ENCODE results near the gene CD320. TPM values are rescaled to one million over a fixed set of nuclear protein-coding genes. Genes with fewer than 3 reads are reported as not detected.
A peak's percentile ranks its signal among the peaks of the same experiment; 100 is the strongest.

CD320 gene
- polyA plus RNA-seq, 2 of the 4 experiments (the other 2 are of a cell fraction) = 28.8 to 54.1 TPM

- no peak overlapping the region for H3K4me3 ChIP-seq
- DNase-seq (ENCODE audit: low read depth in 1 of 2, low spot score in 1 of 2) (no peak), ATAC-seq (peak in 1 of 2 experiments; percentile 18; a peak in 3 of 6 replicates), FAIRE-seq (no peak)
- ChIA-PET CTCF (interaction anchor here (0.6 to 4.6 kb wide), 7 partner anchors 8 to 309 kb away, joined by 3 to 64 read pairs (median 7); partner anchors contain the start of gene TIMM44), POLR2A (interaction anchor here (0.6 kb wide), 1 partner anchor 14 kb away, joined by 3 read pairs; no protein-coding TSS in a partner anchor)
- TF ChIP-seq FOSL2 (IDR thresholded peaks at IDR 0.05) = no peak
- TF ChIP-seq FOSL2 (CRISPR knock-in tag; IDR thresholded peaks at IDR 0.05) = no peak
- TF ChIP-seq, protein P1, sequence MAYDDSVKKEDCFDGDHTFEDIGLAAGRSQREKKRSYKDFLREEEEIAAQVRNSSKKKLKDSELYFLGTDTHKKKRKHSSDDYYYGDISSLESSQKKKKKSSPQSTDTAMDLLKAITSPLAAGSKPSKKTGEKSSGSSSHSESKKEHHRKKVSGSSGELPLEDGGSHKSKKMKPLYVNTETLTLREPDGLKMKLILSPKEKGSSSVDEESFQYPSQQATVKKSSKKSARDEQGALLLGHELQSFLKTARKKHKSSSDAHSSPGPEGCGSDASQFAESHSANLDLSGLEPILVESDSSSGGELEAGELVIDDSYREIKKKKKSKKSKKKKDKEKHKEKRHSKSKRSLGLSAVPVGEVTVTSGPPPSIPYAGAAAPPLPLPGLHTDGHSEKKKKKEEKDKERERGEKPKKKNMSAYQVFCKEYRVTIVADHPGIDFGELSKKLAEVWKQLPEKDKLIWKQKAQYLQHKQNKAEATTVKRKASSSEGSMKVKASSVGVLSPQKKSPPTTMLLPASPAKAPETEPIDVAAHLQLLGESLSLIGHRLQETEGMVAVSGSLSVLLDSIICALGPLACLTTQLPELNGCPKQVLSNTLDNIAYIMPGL (CRISPR knock-in tag; IDR thresholded peaks at IDR 0.05; ENCODE audit: borderline replicate concordance) = no peak
- TF ChIP-seq MAFK (IDR thresholded peaks at IDR 0.05; ENCODE audit: partially characterized antibody) = no peak
- TF ChIP-seq MAZ (IDR thresholded peaks at IDR 0.05; ENCODE audit: borderline replicate concordance, low read depth, low read length) = no peak
- no peak for TF ChIP-seq HOXB13 (CRISPR knock-in tag; IDR thresholded peaks at IDR 0.05; ENCODE audit: low read depth)
- TF ChIP-seq MAX (IDR thresholded peaks at IDR 0.05) = no peak
- TF ChIP-seq TP53 (CRISPR knock-in tag; IDR thresholded peaks at IDR 0.05) = no peak
- no peak for TF ChIP-seq JUNB (IDR thresholded peaks at IDR 0.05)
- no peak for TF ChIP-seq JUN (IDR thresholded peaks at IDR 0.05)
- no peak for TF ChIP-seq NR3C1 (IDR thresholded peaks at IDR 0.05)
- no peak for TF ChIP-seq KDM5A (IDR thresholded peaks at IDR 0.05)
- TF ChIP-seq EHMT2 (IDR thresholded peaks at IDR 0.05; ENCODE audit: low read depth) = no peak
- no peak overlapping the region for H3K4me2 ChIP-seq
- 71% methylated on average over 8 of the region's 11 CpGs for WGBS (ENCODE audit: missing lambda C conversion rate)
- H3K4me1 ChIP-seq = no peaks in the 10 kb centered on the region
- H3K27ac ChIP-seq = no peak overlapping the region
- H3K9me3 ChIP-seq = no peaks in the 10 kb centered on the region
Observed at GRCh38 chr19:8254286-8255001, 53.7 kb downstream of the CD320 start.

- TF ChIP-seq RCOR1 (IDR thresholded peaks at IDR 0.05; ENCODE audit: low read depth, low read length) (no peak), CBX8 (IDR thresholded peaks at IDR 0.05) (no peak), HOXA7 (CRISPR knock-in tag; IDR thresholded peaks at IDR 0.05) (no peak), HEYL (CRISPR knock-in tag; IDR thresholded peaks at IDR 0.05) (no peak), MAZ (IDR thresholded peaks at IDR 0.05; ENCODE audit: borderline replicate concordance, low read depth, low read length) (no peak), POLR2AphosphoS2 (conservative IDR thresholded peaks at IDR 0.05; ENCODE audit: low read length) (no peak), ZNF302 (CRISPR knock-in tag; IDR thresholded peaks at IDR 0.05) (no peak), JUN (IDR thresholded peaks at IDR 0.05) (no peak), JUNB (IDR thresholded peaks at IDR 0.05) (no peak), HDAC2 (IDR thresholded peaks at IDR 0.05) (no peak), SREBF2 (IDR thresholded peaks at IDR 0.05) (no peak), TP53 (CRISPR knock-in tag; IDR thresholded peaks at IDR 0.05) (no peak), MYC (IDR thresholded peaks at IDR 0.05; ENCODE audit: borderline replicate concordance, low read length) (no peak), EP300 (IDR thresholded peaks at IDR 0.05) (no peak), BHLHE40 (IDR thresholded peaks at IDR 0.05; ENCODE audit: low read depth, low read length) (no peak), HOXB13 (CRISPR knock-in tag; IDR thresholded peaks at IDR 0.05; ENCODE audit: low read depth) (no peak), MAX (IDR thresholded peaks at IDR 0.05) (no peak)
- TF ChIP-seq, protein P2, sequence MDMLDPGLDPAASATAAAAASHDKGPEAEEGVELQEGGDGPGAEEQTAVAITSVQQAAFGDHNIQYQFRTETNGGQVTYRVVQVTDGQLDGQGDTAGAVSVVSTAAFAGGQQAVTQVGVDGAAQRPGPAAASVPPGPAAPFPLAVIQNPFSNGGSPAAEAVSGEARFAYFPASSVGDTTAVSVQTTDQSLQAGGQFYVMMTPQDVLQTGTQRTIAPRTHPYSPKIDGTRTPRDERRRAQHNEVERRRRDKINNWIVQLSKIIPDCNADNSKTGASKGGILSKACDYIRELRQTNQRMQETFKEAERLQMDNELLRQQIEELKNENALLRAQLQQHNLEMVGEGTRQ (IDR thresholded peaks at IDR 0.05) = no peak
- TF ChIP-seq, protein P3, sequence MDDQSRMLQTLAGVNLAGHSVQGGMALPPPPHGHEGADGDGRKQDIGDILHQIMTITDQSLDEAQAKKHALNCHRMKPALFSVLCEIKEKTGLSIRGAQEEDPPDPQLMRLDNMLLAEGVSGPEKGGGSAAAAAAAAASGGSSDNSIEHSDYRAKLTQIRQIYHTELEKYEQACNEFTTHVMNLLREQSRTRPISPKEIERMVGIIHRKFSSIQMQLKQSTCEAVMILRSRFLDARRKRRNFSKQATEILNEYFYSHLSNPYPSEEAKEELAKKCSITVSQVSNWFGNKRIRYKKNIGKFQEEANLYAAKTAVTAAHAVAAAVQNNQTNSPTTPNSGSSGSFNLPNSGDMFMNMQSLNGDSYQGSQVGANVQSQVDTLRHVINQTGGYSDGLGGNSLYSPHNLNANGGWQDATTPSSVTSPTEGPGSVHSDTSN (IDR thresholded peaks at IDR 0.05) = no peak
- H3K4me2 ChIP-seq = no peak overlapping the region
- WGBS (ENCODE audit: missing lambda C conversion rate) = 56% methylated on average over 12 of the region's 12 CpGs
- H3K4me1 ChIP-seq = no peaks in the 10 kb centered on the region
- DNase-seq (ENCODE audit: low read depth in 1 of 2, low spot score in 1 of 2) = no peak
- no peak overlapping the region for H3K4me3 ChIP-seq
- no peak for FAIRE-seq
- no peak for ATAC-seq
- H3K27ac ChIP-seq = no peak overlapping the region
- CTCF ChIA-PET = interaction anchor here (0.7 to 4.6 kb wide), 25 partner anchors 8 to 891 kb away, joined by 3 to 64 read pairs (median 3); partner anchors contain the start of gene TIMM44
- no peaks in the 10 kb centered on the region for H3K9me3 ChIP-seq
- POLR2A ChIA-PET = interaction anchor here (0.6 to 1.0 kb wide), 3 partner anchors 13 to 310 kb away, joined by 3 to 4 read pairs (median 4); partner anchors contain the start of gene TIMM44
Observed at GRCh38 chr19:8253678-8254077, 54.5 kb downstream of the CD320 start.

Measured in A549 (cell line).